ENCODE results near the gene SREBF1. TPM values are rescaled to one million over a fixed set of nuclear protein-coding genes. Genes with fewer than 3 reads are reported as not detected.

SREBF1 gene
- total and polyA plus RNA-seq, 2 of the 8 experiments (the other 6 are each of a cell fraction or from before 2014, with no cell fraction given), result 28.6 to 70.8 TPM

DNA sequence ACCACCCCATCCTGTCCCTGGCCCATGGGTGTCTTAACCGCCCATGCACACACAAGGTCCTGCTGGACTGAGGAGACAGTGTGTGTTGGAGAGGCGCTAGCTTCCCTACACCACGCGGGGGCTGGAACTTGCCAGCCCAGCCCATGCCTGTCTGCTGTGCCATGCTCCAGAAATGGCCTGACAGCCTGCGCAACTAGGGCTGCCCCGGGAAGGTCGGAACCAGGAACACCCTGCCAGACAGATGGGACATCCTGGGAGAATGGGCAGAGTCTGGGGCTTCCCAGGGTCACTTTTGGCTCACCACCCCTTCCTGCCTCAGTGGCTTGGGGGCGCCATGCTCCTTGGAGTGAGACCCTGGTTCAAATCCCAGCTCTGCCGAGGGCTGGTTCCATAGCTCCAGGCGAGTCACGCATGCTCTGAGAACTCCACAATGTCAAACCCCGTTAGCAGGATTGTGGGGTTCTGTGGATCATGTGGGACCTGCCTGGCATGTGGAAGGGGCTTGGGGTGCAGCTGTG lies 36.2 kb downstream of the SREBF1 start:
- H3K23me2 ChIP-seq (ENCODE audit: low read depth, low read length), result no peaks in the 10 kb centered on the region
- H3K4me1 ChIP-seq (replicated peaks in 1 of 4; ENCODE audit: control insufficient read depth in 3 of 4, insufficient read depth in 4 of 4, low read length in 3 of 4), result peaks cover 0 to 9% (median 0%) of the 10 kb centered on the region in 4 experiments; a peak in 3 of 7 replicates
- FAIRE-seq, result no peak
- H4K91ac ChIP-seq (replicated peaks; ENCODE audit: insufficient read length, low read length), result no peak overlapping the region
- H3K9ac ChIP-seq (replicated peaks in 1 of 4; ENCODE audit: extremely low read depth in 1 of 4, low read depth in 3 of 4, low read length in 3 of 4), result no peak overlapping the region
- no peak for DNase-seq (ENCODE audit: low read depth in 1 of 2, low spot score in 2 of 2)
- no peak overlapping the region for H3K4ac ChIP-seq (replicated peaks; ENCODE audit: insufficient read length, low read depth, low read length)
- no peak overlapping the region for H2AFZ ChIP-seq (ENCODE audit: low read length)
- H3K23ac ChIP-seq (ENCODE audit: insufficient read length), result no peak overlapping the region
- H3K4me3 ChIP-seq (ENCODE audit: extremely low read depth in 1 of 4, insufficient read depth in 2 of 4, low read depth in 3 of 4, low read length in 4 of 4), result no peak overlapping the region
- H4K20me1 ChIP-seq (replicated peaks in 1 of 2; ENCODE audit: control insufficient read depth in 1 of 2, insufficient read depth in 2 of 2, low read length in 2 of 2), result peaks cover 0 to 1% of the 10 kb centered on the region in 2 experiments
- H2AK5ac ChIP-seq (ENCODE audit: low read depth, low read length), result no peak overlapping the region
- no peak overlapping the region for H2BK12ac ChIP-seq (ENCODE audit: low read depth, low read length)
- H2BK120ac ChIP-seq (replicated peaks; ENCODE audit: low read depth, low read length), result no peak overlapping the region
- H2BK15ac ChIP-seq (ENCODE audit: low read length), result no peak overlapping the region
- H3K4me2 ChIP-seq (ENCODE audit: insufficient read depth in 1 of 2, low read depth in 2 of 2, low read length in 2 of 2), result no peak overlapping the region
- H3K14ac ChIP-seq (ENCODE audit: insufficient read length), result no peak overlapping the region
- H3K79me1 ChIP-seq (ENCODE audit: low read depth, low read length), result no peaks in the 10 kb centered on the region
- no peak overlapping the region for H3K27ac ChIP-seq (ENCODE audit: low read depth, low read length)
- no peak for TF ChIP-seq HDAC2 (IDR thresholded peaks at IDR 0.05; ENCODE audit: borderline replicate concordance in 1 of 2, low read depth in 2 of 2, low read length in 2 of 2)
- no peak for TF ChIP-seq RFX5 (IDR thresholded peaks at IDR 0.05; ENCODE audit: borderline replicate concordance, low read depth, low read length)
- peak; percentile 24 to 49; a peak in 3 of 4 replicates for TF ChIP-seq RAD21 (IDR thresholded peaks at IDR 0.05 in 1 of 2, conservative IDR thresholded peaks at IDR 0.05 in 1 of 2; ENCODE audit: low read depth in 2 of 2, low read length in 2 of 2)
- TF ChIP-seq, protein P1, sequence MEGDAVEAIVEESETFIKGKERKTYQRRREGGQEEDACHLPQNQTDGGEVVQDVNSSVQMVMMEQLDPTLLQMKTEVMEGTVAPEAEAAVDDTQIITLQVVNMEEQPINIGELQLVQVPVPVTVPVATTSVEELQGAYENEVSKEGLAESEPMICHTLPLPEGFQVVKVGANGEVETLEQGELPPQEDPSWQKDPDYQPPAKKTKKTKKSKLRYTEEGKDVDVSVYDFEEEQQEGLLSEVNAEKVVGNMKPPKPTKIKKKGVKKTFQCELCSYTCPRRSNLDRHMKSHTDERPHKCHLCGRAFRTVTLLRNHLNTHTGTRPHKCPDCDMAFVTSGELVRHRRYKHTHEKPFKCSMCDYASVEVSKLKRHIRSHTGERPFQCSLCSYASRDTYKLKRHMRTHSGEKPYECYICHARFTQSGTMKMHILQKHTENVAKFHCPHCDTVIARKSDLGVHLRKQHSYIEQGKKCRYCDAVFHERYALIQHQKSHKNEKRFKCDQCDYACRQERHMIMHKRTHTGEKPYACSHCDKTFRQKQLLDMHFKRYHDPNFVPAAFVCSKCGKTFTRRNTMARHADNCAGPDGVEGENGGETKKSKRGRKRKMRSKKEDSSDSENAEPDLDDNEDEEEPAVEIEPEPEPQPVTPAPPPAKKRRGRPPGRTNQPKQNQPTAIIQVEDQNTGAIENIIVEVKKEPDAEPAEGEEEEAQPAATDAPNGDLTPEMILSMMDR (IDR thresholded peaks at IDR 0.05; ENCODE audit: control extremely low read depth in 1 of 3, insufficient read depth in 1 of 3, low read depth in 1 of 3, low read length in 3 of 3), result peak; percentile 9 to 25 (median 23)
- no peaks in the 10 kb centered on the region for H3K9me3 ChIP-seq (ENCODE audit: insufficient read depth in 2 of 2, low read depth in 1 of 2, low read length in 1 of 2)
- no peak overlapping the region for H2BK20ac ChIP-seq (ENCODE audit: low read length)
- H3K79me2 ChIP-seq (ENCODE audit: control insufficient read depth in 1 of 2, insufficient read depth in 2 of 2, low read length in 2 of 2), result no peaks in the 10 kb centered on the region
- 93% methylated on average over 12 of the region's 12 CpGs; no CpG with 5 or more reads in 1 of the 2 experiments for WGBS, 2 experiments (ENCODE audit: extremely low coverage in 1 of 2, insufficient coverage in 1 of 2, insufficient read length in 1 of 2, insufficient replicate concordance in 2 of 2, low coverage in 1 of 2, low lambda C conversion rate in 2 of 2, missing lambda C conversion rate in 1 of 2)
- H4K8ac ChIP-seq (ENCODE audit: extremely low read depth, insufficient read depth, low read length), result peak overlapping the region; percentile 20; the same call in 1 of the 2 replicates
- ChIA-PET CTCF (ENCODE audit: partially characterized antibody) (interaction anchor here (0.7 to 3.0 kb wide), 16 partner anchors 10 to 185 kb away, joined by 3 to 36 read pairs (median 4); no protein-coding TSS in a partner anchor), POLR2A (ENCODE audit: partially characterized antibody) (interaction anchor here (0.7 to 3.0 kb wide), 5 partner anchors 9 to 36 kb away, joined by 3 to 14 read pairs (median 5); partner anchors contain the start of gene SREBF1)
- H4K5ac ChIP-seq (ENCODE audit: insufficient read length, low read depth, low read length), result no peak overlapping the region
- H3K18ac ChIP-seq (ENCODE audit: extremely low read depth, low read length), result no peak overlapping the region
- no peaks in the 10 kb centered on the region for H3K27me3 ChIP-seq (replicated peaks in 1 of 4; ENCODE audit: control insufficient read depth in 3 of 4, extremely low read depth in 1 of 4, insufficient read depth in 3 of 4, low read length in 3 of 4)
- H3K36me3 ChIP-seq (ENCODE audit: control insufficient read depth in 2 of 4, insufficient read depth in 4 of 4, low read length in 3 of 4), result no peaks in the 10 kb centered on the region
- H3K56ac ChIP-seq (replicated peaks; ENCODE audit: insufficient read length, low read depth, low read length), result no peak overlapping the region
- no peak overlapping the region for H2BK5ac ChIP-seq (ENCODE audit: low read depth, low read length)
